HG02970 (cell line): ENCODE results near the gene MARS1.

Experiments used
- ATAC-seq: cut with Tn5 transposase; IDR thresholded peaks from one replicate; pipeline ENCODE4 v1.9.1; 2021; ENCODE audit warnings: mild to moderate bottlenecking, moderate library complexity, moderate number of reproducible peaks; ENCODE audit not compliant: unreplicated experiment, low FRiP score

MARS1 gene

DNA sequence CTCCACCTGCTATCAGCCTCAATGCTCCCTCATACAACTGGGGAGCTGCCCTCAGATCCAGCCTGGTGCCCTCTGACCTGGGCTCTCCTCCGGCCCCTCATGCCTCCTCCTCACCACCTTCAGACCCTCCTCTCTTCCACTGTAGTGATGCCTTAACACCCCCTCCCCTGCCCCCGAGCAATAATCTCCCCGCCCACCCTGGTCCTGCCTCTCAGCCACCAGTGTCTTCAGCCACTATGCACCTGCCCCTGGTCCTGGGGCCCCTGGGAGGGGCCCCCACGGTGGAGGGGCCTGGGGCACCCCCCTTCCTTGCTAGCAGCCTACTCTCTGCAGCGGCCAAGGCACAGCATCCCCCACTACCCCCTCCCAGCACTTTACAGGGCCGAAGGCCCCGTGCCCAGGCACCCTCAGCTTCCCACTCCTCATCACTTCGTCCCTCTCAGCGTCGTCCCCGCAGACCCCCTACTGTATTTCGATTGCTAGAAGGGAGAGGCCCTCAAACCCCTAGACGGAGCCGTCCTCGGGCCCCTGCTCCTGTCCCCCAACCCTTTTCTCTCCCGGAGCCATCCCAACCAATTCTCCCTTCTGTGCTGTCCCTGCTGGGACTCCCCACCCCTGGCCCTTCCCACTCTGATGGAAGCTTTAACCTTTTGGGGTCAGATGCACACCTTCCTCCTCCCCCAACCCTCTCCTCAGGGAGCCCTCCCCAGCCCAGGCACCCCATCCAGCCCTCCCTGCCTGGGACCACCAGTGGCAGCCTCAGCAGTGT, 37.9 kb downstream of the MARS1 start:
- no peak for ATAC-seq

DNA sequence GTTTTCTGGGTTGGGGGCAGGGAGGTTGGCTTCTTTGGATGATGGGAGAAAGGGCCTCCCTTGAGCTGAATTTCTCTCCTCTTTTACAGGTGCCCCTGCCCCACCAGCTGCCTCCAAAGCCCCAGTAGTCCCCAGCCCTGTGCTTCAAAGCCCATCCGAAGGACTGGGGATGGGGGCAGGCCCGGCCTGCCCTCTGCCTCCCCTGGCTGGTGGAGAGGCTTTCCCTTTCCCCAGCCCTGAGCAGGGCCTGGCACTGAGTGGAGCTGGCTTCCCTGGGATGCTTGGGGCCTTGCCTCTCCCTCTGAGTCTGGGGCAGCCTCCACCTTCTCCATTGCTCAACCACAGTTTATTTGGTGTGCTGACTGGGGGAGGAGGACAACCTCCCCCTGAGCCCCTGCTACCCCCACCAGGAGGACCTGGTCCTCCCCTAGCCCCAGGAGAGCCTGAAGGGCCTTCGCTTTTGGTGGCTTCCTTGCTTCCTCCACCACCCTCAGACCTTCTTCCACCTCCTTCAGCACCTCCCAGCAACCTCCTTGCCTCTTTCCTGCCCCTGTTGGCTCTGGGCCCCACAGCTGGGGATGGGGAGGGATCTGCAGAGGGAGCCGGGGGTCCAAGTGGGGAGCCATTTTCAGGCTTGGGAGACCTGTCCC, 38.7 kb downstream of the MARS1 start:
- ATAC-seq = no peak

DNA sequence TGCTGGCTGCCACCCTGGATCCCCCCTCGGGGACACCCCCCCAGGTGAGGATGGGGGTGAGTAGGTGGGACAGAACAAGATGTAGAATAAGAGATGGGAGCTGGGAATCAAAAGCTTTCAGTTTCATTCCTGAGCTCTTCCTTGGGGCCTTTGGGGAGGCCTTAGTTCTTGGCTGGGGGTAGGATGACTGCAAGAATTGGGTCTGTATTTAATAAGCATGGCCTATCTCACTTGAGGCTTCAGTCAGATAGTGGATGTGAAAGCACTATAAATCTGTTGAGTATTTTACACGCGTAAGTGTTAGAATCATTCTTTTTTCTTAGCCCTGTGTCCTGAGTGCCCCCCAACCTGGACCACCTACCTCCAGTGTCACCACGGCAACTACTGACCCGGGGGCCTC, 39.3 kb downstream of the MARS1 start:
- no peak for ATAC-seq

DNA sequence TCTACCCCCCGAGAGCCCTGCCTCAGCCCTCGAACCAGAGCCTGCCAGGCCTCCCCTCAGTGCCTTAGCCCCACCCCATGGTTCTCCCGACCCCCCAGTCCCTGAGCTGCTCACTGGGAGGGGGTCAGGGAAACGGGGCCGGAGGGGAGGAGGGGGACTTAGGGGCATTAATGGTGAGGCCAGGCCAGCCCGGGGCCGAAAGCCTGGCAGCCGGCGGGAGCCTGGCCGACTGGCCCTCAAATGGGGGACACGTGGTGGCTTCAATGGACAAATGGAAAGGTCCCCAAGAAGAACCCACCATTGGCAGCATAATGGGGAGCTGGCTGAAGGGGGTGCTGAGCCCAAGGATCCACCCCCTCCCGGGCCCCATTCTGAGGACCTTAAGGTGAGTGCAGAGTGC, 40.3 kb downstream of the MARS1 start:
- no peak for ATAC-seq

DNA sequence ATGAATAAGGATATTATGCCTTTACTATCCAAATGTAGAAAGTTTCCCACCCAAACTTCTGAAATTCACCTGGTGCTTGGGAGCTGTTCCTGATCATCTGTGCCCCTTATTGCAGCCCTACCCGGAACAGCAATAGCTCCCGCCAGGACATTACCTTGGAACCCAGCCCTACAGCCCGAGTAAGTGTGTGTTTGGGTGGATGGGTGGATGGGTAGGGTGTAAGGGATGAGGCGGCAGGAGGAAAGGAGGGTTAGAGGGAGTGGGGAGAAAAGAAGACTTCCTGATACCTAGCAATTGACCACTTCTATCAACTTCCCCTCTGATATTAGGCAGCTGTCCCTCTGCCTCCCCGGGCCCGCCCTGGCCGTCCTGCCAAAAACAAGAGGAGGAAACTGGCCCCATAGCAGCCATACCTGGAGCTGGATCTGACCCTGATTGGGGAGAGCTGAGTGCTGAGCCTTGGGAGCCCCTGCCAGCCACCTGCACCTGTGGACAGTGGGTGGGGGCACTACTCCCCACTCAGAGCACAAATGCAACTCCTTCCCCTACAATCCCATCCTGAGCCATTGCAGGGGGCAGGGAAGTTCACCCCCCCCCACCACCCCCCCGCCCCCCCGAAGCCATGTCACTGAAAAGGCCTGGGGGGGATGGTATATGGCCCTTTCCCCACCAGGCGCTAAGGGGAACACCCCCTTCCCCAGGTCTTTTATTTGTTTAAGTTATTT, 41.1 kb downstream of the MARS1 start:
- ATAC-seq = no peak

DNA sequence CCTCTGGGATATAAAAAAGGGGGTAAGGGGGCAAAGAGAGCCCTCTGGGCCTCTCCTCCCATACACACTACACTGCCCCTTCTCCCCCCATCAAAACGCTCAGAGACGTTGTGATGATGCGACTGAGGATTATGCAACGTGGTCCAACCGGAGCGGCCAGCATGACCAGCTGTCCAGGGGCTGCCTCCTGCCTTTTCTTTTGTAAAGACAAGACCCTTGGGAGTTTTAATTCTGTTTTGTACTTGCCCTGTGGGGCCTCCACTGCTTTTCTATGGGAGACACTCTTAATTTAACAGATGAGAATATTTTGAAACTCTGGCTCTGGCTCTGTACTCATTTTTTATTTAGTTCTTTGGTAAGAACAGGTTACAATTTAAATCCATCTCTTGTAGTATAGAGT, 42.0 kb downstream of the MARS1 start:
- ATAC-seq = no peak

DNA sequence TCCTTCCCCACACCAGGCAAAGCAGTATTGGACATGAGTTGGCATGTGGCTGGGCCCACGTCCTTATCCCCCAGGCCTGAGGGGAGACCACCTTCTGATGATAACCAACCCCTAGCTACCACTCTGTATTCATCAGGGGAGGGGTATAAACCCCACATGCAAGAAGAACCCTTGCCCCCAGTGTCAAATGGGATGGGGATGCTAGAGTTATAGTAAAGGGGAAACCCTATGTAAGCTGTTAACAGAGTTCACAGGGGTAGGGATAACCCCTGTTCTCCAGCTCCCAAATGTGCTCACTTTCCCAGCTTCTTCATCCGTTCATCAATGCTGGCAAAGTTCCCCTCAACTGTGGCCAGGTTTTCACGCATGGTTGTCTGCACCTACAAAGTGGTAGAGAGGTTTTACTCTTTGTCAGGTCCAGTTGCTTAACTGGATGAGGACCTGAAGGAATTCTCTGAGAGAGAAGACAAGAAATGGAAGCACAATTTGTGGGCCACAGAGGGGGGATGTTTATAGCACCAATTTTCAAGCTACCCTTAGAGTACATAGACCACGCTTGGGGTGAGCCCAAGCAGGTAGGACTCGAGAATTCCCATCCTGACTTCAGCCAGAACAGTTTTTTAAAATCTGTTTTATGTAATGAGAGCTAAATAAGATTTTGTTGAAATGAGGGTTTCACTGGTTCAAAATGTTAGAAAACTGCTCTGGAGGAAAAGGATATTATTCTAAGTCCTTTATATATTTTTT, 42.7 kb downstream of the MARS1 start:
- no peak for ATAC-seq

DNA sequence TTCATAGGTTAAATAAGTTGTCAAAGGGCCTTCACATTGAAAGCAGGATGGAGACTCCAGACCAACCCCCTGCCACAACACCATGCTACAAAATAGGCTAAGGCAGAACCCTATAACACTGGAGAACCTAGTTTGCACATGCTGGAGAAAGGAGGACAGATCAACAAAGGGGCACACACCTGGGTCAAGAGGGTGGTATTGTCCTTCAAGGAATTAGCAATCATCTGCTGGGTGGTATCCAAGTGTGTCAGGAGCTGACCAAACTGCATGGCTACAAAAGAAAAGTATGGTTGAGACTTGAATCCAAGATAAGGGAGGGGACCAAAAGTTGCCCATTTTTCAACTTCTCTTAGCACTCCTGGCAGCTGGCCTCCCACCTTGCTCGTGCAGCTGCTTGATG, 44.0 kb downstream of the MARS1 start:
- ATAC-seq = no peak

DNA sequence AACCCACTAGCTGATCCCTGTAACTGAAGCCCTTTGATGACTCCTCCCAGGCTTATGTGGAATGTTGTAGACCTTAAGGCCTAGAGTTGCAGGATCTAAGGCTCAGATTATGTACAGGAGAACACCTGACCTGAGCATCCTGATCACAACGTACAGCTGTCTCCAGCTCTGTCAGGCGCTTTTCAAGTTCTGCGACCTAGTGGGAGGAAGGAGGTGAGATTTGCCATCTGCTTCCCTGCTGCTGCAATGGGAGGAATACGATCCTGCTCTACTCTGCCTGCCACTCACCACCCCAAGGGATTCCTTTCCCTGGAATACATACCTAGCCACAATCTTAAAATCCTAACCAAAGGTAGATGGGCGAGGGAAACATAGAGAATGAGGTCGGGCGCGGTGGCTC, 45.2 kb downstream of the MARS1 start:
- ATAC-seq = no peak

DNA sequence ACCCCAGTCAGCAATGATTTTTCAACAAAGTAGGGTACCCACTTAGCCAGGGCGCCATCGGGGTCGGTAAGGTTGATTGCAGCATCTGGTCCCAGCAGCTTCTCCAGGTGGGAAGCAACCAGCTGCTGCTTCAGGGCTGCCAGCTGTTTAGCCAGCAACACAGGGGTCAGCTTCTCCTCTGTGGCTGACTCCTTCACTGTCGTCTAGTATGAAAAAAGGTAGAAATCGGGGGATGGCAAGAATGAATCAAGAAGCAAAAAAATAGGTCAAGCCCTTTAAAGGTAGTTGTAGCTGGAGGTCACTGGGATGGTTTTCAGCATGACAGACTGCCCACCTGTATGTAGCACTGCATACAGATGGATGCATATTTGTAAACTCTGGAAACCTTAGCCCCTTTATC, 46.4 kb downstream of the MARS1 start:
- no peak for ATAC-seq

DNA sequence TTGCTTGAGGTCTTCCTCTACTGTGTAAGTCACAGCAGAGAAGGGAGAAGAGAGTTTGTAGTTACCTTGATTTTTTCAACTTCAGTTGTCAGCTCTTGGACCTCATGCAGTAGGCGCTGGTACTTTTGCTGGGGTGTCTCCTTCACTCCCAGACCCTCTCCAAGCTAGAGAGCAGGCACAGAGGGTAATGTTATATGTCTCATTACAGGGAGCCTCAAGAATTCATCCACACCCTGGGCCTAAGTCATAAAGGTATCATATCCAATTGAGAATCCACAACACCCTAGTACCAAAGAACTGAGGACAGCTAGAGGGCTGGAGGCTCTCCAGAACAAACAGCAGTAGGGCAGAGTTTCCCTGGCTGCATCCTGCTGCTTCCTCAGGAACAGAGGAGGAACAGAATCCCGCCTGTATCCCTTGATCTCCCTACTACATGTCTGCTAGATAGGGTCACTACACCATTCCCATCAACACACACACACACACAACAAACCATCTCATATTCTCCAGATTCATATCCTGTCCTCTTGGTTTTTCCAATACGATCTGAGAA, 47.2 kb downstream of the MARS1 start:
- no peak for ATAC-seq

DNA sequence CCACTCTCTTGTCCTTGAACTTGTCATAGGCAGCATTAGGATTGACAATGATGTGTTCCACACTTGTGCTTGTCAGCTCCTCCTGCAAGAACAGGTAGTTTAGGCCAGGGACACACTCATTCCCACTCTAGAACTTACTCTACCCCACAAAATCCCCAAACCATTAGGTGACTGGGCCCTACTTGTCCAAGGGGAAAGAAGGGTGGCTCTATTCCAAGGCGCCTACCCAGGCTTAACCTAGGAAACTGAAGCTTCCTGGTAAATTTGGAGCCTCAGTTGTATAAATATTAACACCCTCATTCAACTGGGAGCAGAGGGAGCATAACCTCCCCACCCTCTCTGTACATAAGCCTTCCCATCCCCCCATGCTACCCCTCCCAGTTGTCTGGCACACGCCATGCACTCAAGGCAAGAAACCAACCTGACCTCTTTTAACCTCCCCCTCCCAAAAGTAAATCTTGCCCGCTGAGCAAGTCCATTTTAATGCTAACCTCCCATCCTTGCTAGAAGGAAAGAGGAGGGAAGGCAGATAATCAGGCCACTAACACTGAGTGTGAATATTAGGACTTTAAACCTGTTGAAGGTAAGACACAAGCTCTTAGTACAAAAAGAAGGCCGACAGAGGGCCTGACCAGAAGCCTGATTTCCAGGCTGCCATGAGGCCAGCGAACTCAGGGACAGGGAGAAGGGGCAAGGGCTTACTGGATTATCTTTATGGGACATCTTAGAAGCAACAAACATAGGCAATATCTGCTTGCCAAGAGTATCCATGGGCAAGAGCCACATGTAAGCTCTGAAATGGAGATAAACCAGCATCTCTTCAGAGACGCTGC, 48.1 kb downstream of the MARS1 start:
- ATAC-seq = no peak

DNA sequence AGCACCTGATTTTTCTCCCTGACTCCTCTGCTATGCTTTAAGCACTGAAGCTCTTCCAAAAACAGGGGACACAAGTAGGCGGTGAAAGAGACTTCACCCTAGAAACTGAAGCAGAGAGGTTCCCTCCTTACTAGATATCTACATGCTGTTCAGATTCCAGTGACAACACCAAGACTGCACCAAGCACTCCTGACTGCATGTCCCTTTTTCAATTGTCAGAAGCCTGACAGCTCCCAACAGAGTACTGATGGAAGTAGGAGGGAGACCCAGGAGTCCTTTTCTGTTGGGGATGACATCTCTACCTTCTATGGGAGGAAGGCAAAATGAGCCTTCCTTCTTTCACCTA, 48.7 kb downstream of the MARS1 start:
- ATAC-seq = no peak

DNA sequence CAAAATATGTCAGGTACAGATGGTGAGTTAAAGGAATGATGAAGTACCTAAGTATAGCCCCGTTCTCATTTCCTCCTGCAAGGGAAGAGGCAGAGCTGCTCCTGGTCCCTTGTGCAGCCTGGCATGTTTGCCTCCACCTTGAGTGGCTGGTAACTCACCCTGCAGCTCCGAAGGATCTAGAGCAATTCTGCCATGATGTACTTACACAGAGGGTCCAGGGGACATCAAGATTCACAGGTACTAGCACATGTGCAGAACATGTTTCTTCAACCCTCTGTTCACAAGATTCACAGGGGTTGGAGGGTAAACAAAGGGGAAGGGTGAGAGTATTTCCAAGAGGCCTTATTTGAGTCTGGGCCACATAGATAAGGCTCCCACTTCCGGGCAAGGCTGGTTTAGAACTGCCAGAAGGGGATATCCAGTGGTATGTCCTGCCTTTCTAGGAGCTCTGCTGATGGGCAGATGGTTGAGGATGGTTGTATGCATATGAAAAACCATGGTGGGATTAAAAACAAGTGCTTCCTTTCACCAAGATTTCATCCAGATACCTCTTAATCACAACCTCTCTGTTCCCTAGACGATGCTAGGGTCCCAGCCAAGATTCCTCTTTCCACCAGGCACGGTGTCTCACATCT, 51.4 kb downstream of the MARS1 start:
- no peak for ATAC-seq

DNA sequence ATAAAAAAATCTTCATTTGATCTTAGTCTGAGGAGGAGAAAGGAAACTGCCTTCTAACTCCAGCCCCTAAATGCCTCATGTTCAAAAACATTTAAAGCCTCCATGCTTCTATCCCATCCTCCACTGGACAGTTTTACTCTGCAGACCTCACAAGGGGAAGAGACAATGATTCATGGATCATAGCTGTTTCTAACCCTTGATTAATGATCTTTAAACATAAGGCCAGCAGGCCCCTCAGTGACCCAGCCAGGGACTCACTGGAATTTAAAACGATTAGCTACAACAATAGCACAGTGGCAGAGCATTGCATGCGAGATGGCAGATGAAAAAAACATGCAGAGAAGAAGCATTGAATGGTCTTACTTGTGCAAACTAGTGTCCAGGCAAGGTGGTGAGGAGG, 53.1 kb downstream of the MARS1 start:
- ATAC-seq = no peak

DNA sequence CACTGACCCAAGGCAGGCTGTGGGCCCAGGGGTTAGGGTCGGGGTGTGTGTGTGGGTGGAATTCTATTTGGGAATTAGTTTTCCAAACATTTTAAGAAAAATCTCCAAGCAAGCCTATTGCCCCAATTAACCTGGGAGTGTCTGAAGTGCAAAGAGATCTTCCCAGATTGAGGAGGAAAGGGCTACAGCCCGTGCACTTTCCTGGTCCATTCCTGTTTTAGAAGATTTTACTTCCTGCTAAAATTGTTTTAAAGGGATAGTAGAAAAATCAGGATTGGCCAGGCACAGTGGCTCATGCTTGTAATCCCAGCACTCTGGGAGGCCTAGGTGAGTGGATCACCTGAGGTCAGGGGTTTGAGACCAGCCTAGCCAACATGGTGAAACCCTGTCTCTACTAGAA, 53.8 kb downstream of the MARS1 start:
- no peak for ATAC-seq

DNA sequence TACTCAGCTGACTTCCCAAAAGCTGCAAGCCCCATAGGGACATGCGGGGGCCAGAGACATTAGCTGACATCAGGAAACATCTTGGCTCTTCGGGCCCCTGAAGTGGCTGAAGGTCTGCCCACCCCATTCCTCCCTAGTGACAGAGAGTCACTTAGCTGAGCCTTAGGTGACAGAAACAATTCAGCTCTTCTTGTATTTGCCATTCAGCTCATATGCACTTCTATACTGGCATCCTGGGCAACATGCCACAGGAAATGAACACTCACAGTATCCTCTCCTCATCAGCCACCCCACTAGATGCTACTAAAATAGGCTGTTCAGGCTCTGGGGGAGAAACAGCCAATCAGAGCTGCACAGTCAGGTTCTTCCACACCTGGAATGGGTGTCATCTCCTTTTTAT, 55.7 kb downstream of the MARS1 start:
- no peak for ATAC-seq

DNA sequence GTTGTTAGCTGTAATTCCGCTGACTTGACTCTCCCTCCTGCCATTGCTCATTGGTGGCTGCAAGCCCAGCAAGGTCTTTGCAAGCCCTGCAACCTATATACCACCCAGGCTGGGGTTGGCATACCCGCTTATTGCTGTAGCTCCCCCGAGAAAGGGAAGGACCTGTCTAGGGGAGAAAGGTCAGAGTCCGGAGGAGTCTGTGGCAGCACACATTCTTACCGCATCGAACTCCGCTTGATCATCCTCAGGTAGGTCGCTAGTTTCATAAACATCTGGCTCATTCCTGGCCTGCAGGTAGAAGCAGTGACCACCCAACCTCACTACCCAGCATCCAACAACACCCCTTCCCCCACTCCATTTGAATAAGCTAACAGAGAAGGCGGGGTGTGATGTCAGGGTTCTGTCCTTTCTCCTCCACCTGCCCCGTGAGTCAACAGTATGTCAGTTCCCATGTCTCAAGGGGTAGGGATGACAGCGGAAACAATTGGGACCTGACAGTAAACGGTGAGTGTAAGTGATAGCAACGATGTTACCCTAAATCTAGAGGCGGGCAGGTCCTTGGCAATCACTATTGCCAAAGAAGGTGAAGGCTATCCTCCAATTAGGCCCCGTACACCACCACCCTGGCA, 58.1 kb downstream of the MARS1 start:
- ATAC-seq = no peak
